Activated B cell treated with CpG ODN at 0.5 μM for 24 hours (primary cell): ENCODE data around the gene NPR2. TPM values are rescaled to one million over a fixed set of nuclear protein-coding genes. Genes with fewer than 3 reads are reported as not detected.

Experiments
- ATAC-seq: fragments of 200-7000 bp; cut with Tn5 transposase; one replicate; pipeline ENCODE4 v1.10.0; 2021; ENCODE audit warnings: low read depth, mild to moderate bottlenecking, moderate library complexity
- CTCF ChIA-PET: fragments of 350-600 bp; sonication (Branson Sonifier 250); formaldehyde crosslinking; loops from one replicate; lab custom pipeline; 2021; ENCODE audit warnings: antibody characterized with exemption; lab: Charles Lee
- POLR2A ChIA-PET: fragments of 350-600 bp; sonication (Branson Sonifier 250); formaldehyde crosslinking; loops from one replicate; lab custom pipeline; 2021; ENCODE audit warnings: antibody characterized with exemption; lab: Charles Lee
- DNase-seq: peaks from one replicate; pipeline ENCODE4 v3.0.0; 2022
- H3K27ac Mint-ChIP-seq: one replicate; pipeline ENCODE4 v1.8.0; 2020; ENCODE audit warnings: mixed read lengths
- H3K27me3 Mint-ChIP-seq: one replicate; pipeline ENCODE4 v1.8.0; 2021; ENCODE audit warnings: mixed read lengths
- H3K36me3 Mint-ChIP-seq: one replicate; pipeline ENCODE4 v1.8.0; 2021; ENCODE audit warnings: low read depth, mixed read lengths
- H3K4me1 Mint-ChIP-seq: one replicate; pipeline ENCODE4 v1.8.0; 2021; ENCODE audit warnings: mixed read lengths
- H3K4me3 Mint-ChIP-seq: one replicate; pipeline ENCODE4 v1.8.0; 2020; ENCODE audit warnings: mild to moderate bottlenecking, mixed read lengths
- H3K9me3 Mint-ChIP-seq: one replicate; pipeline ENCODE4 v1.8.0; 2020; ENCODE audit warnings: mixed read lengths
- CTCF ChIP-seq: fragments of 200-600 bp; IDR thresholded peaks from one replicate; pipeline ENCODE4 v1.8.0; 2022; ENCODE audit warnings: antibody characterized with exemption, mild to moderate bottlenecking
- intact Hi-C: fragments of 100-400 bp; cut with micrococcal nuclease; formaldehyde crosslinking; loops from one replicate; pipeline ENCODE4 v1.15.1; 2024
- total RNA-seq: library from RNA; stranded (reverse); gene quantifications from 2 replicates; pipeline ENCODE4 v1.2.3, GENCODE V29; 2022

The NPR2 gene
- total RNA-seq, 1 donor from 2014 or later, result 4.6 TPM

GRCh38 chr9:35774907-35775635, 16.3 kb upstream of the NPR2 start:
- POLR2A ChIA-PET, result interaction anchor here (0.6 to 1.1 kb wide), 3 partner anchors 16 to 51 kb away, joined by 3 to 6 read pairs (median 3); no protein-coding TSS in a partner anchor
- no peak overlapping the region for H3K4me3 Mint-ChIP-seq
- H3K36me3 Mint-ChIP-seq, result peaks cover 4% of the 10 kb centered on the region
- peaks cover 17% of the 10 kb centered on the region for H3K4me1 Mint-ChIP-seq
- DNase-seq (no peak), ATAC-seq (no peak)
- H3K27me3 Mint-ChIP-seq, result no peaks in the 10 kb centered on the region
- peak overlapping the region; percentile 53 for H3K27ac Mint-ChIP-seq
- intact Hi-C loops, result no loop called here
- CTCF ChIA-PET, result interaction anchor here (1.3 to 1.6 kb wide), 3 partner anchors 15 to 107 kb away, joined by 4 to 9 read pairs (median 5); no protein-coding TSS in a partner anchor
- H3K9me3 Mint-ChIP-seq, result no peaks in the 10 kb centered on the region
- TF ChIP-seq CTCF, result no peak

- peak; percentile 81 for ATAC-seq
- no peak overlapping the region for H3K4me3 Mint-ChIP-seq
- peaks cover 17% of the 10 kb centered on the region for H3K4me1 Mint-ChIP-seq
- DNase-seq, result no peak
- intact Hi-C loops, result no loop called here
- peaks cover 9% of the 10 kb centered on the region for H3K36me3 Mint-ChIP-seq
- H3K27me3 Mint-ChIP-seq, result no peaks in the 10 kb centered on the region
- no peaks in the 10 kb centered on the region for H3K9me3 Mint-ChIP-seq
- TF ChIP-seq CTCF, result no peak
- POLR2A ChIA-PET, result interaction anchor here (0.6 to 1.1 kb wide), 4 partner anchors 17 to 50 kb away, joined by 3 to 6 read pairs (median 4); no protein-coding TSS in a partner anchor
- CTCF ChIA-PET, result interaction anchor here (1.3 to 1.6 kb wide), 3 partner anchors 14 to 106 kb away, joined by 4 to 9 read pairs (median 5); no protein-coding TSS in a partner anchor
- no peak overlapping the region for H3K27ac Mint-ChIP-seq
These were observed 15.4 kb upstream of the NPR2 start for GRCh38 chr9:35776018-35776417.

GRCh38 chr9:35778496-35778895, 12.9 kb upstream of the NPR2 start:
- Mint-ChIP-seq H3K36me3 (peaks cover 13% of the 10 kb centered on the region), H3K4me3 (no peak overlapping the region), H3K27ac (no peak overlapping the region), H3K27me3 (no peaks in the 10 kb centered on the region), H3K9me3 (peaks cover 3% of the 10 kb centered on the region), H3K4me1 (peaks cover 17% of the 10 kb centered on the region)
- DNase-seq (no peak), ATAC-seq (no peak)
- POLR2A ChIA-PET, result interaction anchor here (0.5 kb wide), 1 partner anchor 70 kb away, joined by 4 read pairs; no protein-coding TSS in a partner anchor
- CTCF ChIA-PET, result interaction anchor here (1.1 to 1.2 kb wide), 3 partner anchors 22 to 103 kb away, joined by 4 to 6 read pairs (median 5); no protein-coding TSS in a partner anchor
- no peak for TF ChIP-seq CTCF
- intact Hi-C loops, result no loop called here

GRCh38 chr9:35781066-35781465, 10.3 kb upstream of the NPR2 start:
- CTCF ChIA-PET, result interaction anchor here (1.2 kb wide), 1 partner anchor 9 kb away, joined by 3 read pairs; no protein-coding TSS in a partner anchor
- H3K9me3 Mint-ChIP-seq, result peaks cover 3% of the 10 kb centered on the region
- no peak for TF ChIP-seq CTCF
- DNase-seq, result no peak
- H3K4me3 Mint-ChIP-seq, result no peak overlapping the region
- intact Hi-C loops, result no loop called here
- no peaks in the 10 kb centered on the region for H3K27me3 Mint-ChIP-seq
- no peak for ATAC-seq
- POLR2A ChIA-PET, result no interaction called here
- H3K4me1 Mint-ChIP-seq, result peaks cover 4% of the 10 kb centered on the region
- no peak overlapping the region for H3K27ac Mint-ChIP-seq
- peaks cover 31% of the 10 kb centered on the region for H3K36me3 Mint-ChIP-seq

- no peak for DNase-seq
- H3K27me3 Mint-ChIP-seq, result no peaks in the 10 kb centered on the region
- peaks cover 3% of the 10 kb centered on the region for H3K9me3 Mint-ChIP-seq
- POLR2A ChIA-PET, result interaction anchor here (0.6 to 0.7 kb wide), 3 partner anchors 94 to 155 kb away, joined by 3 to 6 read pairs (median 3); no protein-coding TSS in a partner anchor
- CTCF ChIA-PET, result no interaction called here
- intact Hi-C loops, result no loop called here
- H3K36me3 Mint-ChIP-seq, result peaks cover 44% of the 10 kb centered on the region
- H3K27ac Mint-ChIP-seq, result no peak overlapping the region
- H3K4me3 Mint-ChIP-seq, result no peak overlapping the region
- no peak for ATAC-seq
- H3K4me1 Mint-ChIP-seq, result no peaks in the 10 kb centered on the region
- no peak for TF ChIP-seq CTCF
These were observed 8.0 kb upstream of the NPR2 start for GRCh38 chr9:35783418-35783817.
